UCSD-AML1 (cell line): ENCODE data around the gene PPP2R2C.

Experiments
- DNase-seq: peaks from one replicate; lab custom pipeline; 2025; ENCODE audit not compliant: unreplicated experiment; lab: John Stamatoyannopoulos, UW

PPP2R2C gene

GRCh38 chr4:6367371-6367851, 105.0 kb downstream of the PPP2R2C start:
- no peak for DNase-seq

DNA sequence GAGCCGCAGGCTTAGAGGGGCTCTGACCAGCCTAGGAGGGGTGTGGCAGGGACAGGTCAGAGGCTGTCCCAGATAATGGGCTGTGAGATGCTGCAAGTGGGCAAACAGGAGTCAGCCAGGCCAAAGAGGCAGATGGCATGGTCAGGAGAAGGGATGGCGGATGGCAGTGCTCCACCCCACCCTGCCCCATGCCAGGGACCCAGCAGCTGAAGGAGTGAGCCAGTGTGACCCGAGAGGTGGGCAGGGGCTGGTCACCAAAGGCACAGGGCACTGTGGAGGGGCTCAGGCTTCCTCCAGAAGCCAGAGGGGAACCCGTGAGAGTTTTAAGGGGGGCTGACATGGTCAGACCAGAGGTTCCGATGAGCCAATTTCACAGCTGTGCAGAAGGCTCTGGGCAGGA, 105.8 kb downstream of the PPP2R2C start:
- no peak for DNase-seq

DNA sequence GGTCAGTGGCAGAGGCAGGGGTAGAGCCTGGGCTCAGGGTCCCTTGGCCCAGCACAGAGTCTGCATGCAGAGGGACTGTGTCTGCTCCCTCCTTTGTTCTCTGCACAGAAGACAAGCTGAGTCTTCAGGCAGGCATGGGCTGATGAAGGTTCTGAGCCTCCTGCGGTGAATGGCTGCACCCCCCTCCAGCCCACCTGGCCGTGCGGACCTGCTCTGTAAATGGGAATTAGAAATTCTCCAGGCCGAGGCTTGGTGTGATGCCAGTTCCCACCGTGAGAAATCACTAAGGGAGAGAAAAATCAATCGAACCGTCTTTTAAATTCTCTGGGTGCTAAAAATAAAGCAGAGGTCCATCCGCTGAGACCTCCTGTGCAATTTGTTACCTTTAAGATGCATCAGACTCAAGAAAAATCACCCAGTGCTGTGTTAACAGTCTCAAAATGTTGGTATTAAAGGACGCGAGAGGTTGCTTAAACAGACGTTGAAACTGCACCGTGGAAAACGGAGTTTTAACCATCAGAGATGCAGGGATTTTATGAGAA, 106.8 kb downstream of the PPP2R2C start:
- no peak for DNase-seq

DNA sequence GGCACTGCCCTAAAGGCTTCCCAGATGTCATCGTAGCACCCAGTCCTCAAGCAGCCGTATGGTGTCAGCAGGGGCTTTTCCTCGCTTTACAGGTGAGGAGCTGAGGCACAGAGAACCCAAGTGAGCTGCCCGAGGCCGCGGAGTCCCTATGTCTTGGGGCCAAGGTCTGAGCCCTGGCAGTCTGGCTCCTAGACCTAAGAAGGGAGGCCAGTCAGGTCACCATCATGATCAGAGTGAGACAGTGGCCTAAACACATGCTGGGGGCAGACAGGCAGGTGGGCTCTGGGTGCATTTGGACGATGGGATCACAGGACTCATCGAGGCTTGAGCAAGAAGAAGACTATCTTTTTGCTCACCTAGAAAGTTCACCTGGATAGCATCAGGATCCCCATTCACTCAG, 107.8 kb downstream of the PPP2R2C start:
- DNase-seq = no peak

DNA sequence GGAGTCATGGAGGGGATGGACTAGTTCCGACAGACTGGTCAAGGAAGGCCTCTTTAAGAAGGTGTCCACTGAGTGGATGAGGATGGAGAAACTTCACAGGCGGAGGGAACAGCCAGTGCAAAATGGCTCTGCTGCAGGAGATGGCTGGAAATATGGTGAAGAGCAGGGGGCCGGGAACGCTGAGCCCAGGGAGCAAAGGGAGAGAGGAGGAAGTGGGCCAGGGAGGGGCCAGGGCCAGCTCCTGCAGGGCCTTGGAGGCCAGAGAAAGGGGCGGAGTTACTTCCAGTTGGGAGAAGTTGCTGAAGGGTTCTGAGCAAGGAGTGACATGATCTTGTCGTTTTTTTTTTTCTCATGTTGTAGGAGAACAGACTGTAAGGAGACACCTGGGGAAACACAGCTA, 108.3 kb downstream of the PPP2R2C start:
- no peak for DNase-seq

- peak; percentile 45 for DNase-seq
Measured at GRCh38 chr4:6362896-6363295, 109.5 kb downstream of the PPP2R2C start.

DNA sequence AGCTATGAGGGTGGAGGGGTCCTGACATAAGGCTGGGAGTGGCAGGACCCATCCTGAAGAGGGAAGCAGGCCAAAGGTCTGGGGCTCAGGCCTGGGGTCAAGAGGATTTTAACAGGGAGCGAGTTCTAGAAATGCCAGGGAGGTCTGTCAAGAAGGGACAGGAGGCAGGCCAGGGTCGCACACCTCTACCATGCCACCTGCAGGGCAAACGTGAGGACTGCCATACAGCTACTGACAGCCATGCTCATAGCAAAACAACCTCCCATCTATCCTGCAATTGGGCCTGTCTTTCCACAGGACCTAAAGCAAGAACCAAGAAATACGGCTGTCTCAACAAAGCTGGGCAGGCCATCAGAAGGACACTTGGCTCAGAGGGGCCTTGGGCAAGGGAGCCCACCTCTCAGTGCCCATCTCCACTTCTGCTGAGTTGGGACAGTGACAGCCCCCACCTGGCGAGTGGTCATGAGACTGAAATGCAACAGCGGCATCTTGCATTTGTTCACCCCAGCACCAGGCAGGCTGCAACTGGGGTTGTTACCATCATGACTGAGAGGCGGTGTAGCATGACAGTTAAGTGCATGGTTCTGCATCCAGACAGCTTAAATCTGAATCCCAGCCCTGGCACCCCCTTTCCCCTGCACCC, 110.0 kb downstream of the PPP2R2C start:
- no peak for DNase-seq

DNA sequence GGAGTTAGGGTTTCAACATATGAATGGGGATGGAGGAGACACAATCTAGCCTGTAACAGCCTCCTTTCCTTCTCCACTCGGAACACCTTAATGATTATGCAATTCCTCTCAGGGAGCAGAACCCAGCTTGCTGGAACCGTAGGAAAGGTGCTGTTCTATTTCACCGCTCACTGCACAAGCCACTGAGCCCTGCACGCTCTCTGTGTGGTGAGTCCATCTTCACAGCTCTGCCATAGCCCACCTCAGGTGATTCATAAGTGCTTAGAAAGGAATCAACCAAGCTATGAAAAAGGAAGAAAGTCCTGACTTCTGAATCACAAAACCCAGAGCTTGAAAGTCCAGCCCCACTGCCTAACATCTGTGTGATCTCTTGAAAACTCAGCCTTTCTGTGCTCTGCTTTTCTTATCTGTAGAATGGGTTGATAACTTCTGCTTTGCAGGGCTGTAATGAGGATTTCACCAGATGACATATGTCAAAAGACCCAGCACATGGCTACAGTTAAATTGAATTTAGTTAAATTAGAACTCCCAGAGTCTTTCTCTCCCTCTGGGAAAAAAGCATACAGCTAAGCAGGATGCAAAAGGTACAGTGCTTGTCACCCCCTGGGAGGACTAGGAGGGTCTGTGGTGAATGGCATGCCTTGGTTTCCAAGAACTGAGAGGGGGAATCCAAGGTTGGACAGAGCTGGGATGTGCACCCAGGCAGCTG, 111.2 kb downstream of the PPP2R2C start:
- no peak for DNase-seq

DNA sequence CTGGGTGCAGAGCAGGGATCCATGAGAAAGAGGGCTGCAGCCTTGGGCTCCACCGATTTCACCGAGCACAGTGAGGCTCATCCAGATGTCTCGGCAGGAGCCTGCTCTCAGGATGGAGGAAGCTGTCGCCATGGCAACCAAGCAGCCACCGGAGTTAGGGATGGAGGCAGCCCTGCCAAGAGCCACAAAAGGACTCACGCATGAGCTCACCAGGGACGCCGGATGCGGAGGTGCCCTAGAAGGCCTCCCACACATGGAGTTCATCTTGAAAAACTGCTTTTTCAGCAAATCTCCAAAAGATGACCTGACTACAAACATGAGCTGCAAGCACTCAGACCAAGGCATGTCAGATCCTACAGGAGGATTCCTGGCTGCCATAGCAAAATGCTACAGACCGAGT, 112.0 kb downstream of the PPP2R2C start:
- no peak for DNase-seq

DNA sequence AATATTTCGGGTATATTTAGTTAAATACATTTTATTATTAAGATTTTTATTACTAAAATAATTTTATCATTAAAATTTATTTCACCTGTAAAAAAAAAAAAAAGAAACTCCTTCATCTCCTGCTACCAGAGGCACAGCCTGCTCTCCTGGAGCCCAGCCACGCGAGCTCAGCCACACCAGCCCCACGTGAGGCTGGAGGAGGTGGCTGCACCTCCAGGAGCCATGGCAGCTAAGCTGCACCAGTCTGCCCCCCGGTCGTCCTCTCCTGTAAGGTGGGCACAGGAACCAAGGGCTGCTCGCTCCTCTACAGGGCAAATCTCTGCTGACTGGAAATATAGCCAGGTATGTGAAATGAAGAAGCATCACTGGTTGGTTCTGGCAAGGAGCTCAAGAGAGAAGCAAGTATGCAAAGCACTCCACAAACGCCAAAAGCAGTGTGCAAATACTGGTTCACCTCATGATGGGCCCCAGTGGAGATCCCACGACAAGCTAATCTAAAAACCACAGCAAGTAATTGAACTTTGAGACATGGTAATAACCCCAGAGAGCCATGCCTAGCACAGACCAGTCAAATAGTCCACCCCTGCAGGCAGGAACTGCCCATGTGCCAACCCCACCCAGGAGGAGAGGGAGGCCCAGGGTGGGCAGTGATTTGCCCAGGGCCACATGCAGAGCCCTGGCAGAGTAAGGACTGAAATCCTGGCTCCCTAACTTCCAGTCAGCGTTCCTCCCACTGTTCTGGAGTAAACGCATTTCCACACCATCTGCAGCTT, 112.7 kb downstream of the PPP2R2C start:
- no peak for DNase-seq

DNA sequence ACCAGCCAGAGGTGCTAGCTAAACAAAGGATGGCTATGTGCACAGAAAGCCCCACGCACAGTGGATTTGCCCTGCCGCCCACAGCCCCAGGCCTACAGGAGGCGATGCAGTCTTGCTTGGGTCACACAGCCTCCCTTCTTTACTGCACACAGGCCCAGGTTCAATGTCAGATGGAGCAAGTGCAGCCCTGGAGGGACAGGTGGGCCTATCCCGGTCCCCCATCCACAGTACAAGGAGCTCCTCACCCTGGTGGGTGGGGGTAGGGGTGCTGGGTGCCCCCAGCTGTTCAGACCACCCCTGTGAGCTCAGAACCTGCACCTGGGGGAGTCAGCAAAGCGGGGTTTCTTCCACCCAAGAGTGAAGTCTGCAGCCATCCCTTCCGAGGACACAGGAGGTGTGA, 114.9 kb downstream of the PPP2R2C start:
- no peak for DNase-seq

- DNase-seq = no peak
Measured at GRCh38 chr4:6356076-6356560, 116.3 kb downstream of the PPP2R2C start.

DNA sequence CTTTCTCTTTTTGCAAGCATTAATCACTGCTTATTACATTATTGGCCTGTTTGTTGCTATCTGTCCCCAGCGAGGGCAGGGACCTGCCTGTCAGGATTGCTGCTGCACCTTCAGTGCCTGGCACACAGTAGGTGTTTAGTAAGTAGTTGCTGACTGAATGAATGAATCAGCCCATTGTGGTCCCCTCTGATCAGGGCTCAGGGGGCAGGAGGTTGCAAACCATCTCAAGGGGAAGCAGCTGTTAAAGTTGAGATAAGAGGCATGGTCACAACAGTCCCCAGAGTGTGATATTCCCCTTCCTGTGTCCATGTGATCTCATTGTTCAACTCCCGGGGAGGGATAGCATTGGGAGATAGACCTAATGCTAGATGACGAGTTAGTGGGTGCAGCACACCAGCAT, 117.4 kb downstream of the PPP2R2C start:
- no peak for DNase-seq

GRCh38 chr4:6354626-6355025, 117.8 kb downstream of the PPP2R2C start:
- no peak for DNase-seq

GRCh38 chr4:6354119-6354518, 118.3 kb downstream of the PPP2R2C start:
- no peak for DNase-seq

DNA sequence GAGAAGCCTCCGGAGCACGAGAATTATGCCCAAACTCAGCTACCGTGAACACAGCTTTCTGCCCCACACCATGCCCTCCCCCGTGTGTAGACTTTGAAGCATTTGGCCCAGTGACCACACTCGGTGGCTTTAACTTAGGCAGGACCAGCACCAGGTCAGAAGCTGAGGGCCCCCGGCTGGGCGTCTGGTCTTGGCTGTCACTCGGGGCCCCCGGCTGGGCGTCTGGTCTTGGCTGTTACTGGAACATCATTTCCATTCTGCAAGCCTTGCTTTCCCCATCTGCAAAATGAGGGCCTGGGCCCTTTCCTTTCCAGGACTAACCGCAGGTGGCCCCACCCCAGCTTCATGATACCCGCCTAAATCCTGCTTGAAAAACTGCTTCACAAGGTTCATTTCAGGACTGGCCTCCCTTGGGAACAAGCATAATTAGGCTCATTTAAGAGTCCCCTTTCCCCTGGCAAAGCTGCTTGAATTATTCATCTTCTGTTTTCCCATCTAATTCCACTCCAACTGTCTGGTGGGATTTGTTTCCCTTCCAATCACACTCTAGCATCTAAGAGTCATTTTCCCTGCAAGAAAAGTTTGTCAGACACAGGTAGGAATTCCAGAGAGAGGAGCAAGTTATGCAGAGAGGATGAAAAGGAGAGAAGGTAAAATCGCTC, 120.3 kb downstream of the PPP2R2C start:
- no peak for DNase-seq

DNA sequence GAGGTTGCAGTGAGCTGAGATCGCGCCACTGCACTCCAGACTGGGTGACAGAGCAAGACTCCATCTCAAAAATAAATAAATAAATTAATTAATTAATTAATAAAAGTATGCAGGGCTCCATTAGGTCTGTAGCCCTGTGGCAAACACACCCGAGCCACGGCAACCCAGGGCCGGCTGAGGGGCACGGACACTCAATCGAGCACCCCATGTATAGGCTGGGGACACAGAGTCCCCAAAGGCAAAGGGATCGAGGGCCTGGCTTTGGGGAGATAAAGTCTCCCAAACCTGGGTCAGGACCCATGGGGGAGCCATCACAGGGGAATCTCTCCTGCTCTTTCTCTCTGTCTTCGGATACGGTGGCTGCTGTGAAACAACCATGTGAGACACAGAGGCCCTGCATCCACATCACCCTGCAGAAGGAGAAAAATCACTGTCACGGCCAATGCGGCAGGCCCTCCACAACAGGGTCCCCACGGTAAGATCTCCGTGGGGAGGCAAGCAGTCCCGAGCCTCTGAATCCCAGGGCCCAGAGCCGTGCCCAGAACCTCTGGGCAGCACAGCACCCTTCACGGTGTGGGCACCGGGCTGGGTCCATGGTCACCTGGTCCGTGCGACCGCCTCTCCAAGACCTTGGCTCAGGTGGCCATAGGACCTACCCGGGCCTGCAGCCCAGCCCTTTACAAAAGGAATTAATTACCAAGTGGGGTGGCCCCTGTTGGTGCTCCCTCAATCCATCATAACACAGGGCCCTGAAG, 121.0 kb downstream of the PPP2R2C start:
- DNase-seq = no peak

GRCh38 chr4:6350646-6351045, 121.8 kb downstream of the PPP2R2C start:
- no peak for DNase-seq

DNA sequence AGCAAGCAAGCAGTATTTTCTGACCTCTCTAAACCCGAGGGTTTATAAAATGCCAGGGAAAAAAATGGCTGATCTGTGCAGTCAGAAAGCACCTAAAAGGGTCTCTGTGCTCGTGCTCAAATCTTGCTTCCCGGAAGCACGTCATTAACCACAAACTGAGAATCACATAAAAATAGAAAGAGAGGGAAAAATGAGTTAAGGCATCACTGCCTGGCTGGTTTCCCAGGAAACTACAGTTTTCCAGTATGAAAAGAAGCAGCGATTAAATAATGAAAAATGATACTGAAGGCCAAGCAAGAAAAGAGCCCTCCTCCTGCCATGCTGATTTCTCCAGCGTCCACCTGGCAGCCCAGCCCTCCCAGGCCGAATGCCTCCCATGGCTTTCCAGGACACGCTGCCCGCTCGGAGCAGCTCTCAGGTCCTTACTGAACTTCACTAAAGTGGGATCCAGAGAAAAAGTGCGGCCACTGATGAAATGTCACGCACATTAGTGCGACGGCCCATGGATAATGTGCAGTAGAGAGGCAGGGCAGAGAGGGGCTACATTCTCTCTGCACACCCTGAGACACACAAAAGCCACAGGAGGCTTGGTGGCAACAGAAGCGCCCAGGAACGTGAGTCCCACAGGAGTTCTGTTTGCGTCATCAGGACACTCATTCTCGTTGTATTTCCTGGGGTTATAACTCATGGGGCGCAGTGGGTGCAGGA, 122.4 kb downstream of the PPP2R2C start:
- DNase-seq = no peak

DNA sequence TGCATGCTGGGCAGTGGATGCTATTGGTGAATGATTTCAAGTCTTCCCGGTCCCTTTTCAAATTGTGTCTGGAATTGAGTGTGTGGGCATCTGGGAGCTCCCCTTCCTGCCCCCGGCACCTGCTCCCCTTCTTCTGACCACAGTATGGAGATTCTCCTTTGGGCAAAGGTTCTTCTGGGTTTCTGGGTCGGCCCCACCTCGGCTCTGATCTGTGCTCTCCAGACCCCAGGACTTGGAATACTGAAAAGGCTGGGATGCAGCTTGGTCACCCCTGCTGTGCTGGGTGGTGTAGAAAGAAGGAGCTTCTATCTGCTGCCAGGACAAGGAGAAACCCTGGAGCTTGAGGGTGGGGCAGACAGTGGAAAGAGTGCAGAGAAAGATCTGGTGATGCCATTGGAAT, 124.0 kb downstream of the PPP2R2C start:
- DNase-seq = no peak
